GM12892 (cell line): ENCODE data around the gene IRF2.

Experiments used
- POLR2A ChIP-seq: IDR thresholded peaks from 2 replicates; pipeline ENCODE4 v1.6.1; 2011; ENCODE audit warnings: low read depth, low read length, control low read depth
- POLR2AphosphoS5 ChIP-seq: IDR thresholded peaks from 2 replicates; pipeline ENCODE4 v1.6.1; 2011; ENCODE audit warnings: low read depth, low read length, control low read depth

GRCh38 chr4:184463158-184463557 is 11.2 kb downstream of the IRF2 start:
- TF ChIP-seq POLR2AphosphoS5: no peak
- no peak for TF ChIP-seq POLR2A
